Measurements from ENCODE around the gene KDSR. TPM values are rescaled to one million over a fixed set of nuclear protein-coding genes. Genes with fewer than 3 reads are reported as not detected.

The KDSR gene
- total RNA-seq, 1 donor from 2014 or later: 50.2 TPM

DNA sequence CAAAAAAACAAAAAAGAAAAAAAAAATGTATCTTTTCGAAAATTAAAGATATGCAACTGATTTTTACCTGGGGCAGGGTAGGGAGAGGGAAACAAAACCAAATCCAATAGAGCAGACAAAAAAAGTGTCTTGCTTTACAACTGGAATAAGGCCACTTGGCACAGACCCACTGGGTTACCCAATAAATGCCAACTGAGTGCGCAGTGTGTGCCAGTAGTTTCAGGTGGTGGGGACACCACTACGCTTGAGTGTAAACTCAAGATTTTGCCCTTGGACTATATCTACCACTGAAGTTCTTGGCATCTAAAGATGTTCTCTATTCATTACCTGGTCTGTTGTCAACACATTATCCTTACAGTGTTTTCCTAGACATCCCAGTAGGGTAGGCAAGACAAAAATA, 39.0 kb upstream of the KDSR start:
- peaks cover 30% of the 10 kb centered on the region for H3K36me3 Mint-ChIP-seq
- TF ChIP-seq, protein P1, sequence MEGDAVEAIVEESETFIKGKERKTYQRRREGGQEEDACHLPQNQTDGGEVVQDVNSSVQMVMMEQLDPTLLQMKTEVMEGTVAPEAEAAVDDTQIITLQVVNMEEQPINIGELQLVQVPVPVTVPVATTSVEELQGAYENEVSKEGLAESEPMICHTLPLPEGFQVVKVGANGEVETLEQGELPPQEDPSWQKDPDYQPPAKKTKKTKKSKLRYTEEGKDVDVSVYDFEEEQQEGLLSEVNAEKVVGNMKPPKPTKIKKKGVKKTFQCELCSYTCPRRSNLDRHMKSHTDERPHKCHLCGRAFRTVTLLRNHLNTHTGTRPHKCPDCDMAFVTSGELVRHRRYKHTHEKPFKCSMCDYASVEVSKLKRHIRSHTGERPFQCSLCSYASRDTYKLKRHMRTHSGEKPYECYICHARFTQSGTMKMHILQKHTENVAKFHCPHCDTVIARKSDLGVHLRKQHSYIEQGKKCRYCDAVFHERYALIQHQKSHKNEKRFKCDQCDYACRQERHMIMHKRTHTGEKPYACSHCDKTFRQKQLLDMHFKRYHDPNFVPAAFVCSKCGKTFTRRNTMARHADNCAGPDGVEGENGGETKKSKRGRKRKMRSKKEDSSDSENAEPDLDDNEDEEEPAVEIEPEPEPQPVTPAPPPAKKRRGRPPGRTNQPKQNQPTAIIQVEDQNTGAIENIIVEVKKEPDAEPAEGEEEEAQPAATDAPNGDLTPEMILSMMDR (conservative IDR thresholded peaks at IDR 0.05): no peak
- DNase-seq (ENCODE audit: extremely low spot score, unreplicated experiment): no peak
- H3K4me1 Mint-ChIP-seq (ENCODE audit: unreplicated experiment): no peaks in the 10 kb centered on the region
- no peak overlapping the region for H3K27ac Mint-ChIP-seq
- no peaks in the 10 kb centered on the region for H3K9me3 Mint-ChIP-seq
- H3K4me3 Mint-ChIP-seq: no peak overlapping the region
- H3K27me3 Mint-ChIP-seq: no peaks in the 10 kb centered on the region

DNA sequence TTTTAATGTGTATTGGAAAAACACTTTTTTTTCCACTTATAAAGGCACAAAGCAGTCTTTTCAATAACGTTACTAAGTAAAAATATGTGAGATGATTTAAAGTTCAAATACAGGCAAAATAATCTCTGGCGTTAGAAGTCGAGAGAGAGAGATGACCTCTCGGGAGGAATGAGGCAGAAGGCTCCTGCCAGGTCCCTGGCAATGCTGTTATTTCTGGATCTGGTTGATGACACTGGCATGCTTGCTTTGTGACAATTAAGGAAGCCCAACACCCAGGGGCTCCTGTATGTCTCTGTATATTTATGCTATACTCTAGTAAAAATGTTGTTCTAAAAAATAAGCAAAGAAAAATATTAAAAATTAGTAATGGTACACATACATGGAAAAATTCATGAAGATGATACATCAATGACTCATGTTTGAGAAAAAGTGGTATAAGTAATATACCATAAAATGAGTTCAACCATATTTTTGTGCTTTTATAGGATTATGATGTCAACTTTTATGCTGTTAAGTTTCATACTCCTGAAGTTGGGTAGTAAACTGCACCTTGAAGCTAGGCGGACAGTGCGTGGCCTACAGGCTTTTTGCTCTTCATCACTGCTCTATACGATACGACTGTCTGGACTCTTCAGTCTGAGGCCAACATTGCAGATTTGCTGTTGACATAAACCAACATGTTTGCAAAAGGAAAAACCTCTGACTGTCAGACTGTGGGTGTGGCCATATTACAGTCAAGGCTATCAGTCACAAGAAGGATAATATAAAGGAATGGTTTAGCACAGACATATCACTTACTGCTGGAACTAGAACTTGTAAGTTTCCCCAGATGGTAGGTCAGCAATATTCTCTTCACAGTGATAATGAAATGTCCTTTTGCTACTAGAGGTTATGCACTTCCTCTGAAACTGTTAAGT, 35.5 kb upstream of the KDSR start:
- TF ChIP-seq, protein P1 (conservative IDR thresholded peaks at IDR 0.05): no peak

DNA sequence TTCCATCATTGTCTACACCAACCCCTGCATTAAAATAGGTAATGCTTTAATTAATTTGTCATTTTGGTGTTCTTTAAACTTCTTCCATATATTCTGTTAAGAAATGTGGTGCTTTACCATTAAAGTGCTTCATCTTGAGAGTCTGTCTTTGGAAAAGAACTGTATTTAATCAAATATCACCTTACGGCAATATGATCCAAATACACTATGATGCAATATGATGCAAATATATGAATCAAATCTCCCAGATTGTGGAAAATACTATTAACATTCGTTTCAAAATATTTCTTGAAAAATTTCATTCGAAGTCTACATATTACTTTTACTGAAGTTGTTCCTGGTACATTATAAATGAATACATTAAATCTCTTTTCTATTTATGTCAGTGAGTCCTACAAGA, 32.3 kb upstream of the KDSR start:
- peaks cover 24% of the 10 kb centered on the region for H3K36me3 Mint-ChIP-seq
- no peaks in the 10 kb centered on the region for H3K9me3 Mint-ChIP-seq
- no peaks in the 10 kb centered on the region for H3K4me1 Mint-ChIP-seq (ENCODE audit: unreplicated experiment)
- H3K4me3 Mint-ChIP-seq: no peak overlapping the region
- H3K27ac Mint-ChIP-seq: no peak overlapping the region
- DNase-seq (ENCODE audit: extremely low spot score, unreplicated experiment): no peak
- no peaks in the 10 kb centered on the region for H3K27me3 Mint-ChIP-seq
- TF ChIP-seq, protein P1 (conservative IDR thresholded peaks at IDR 0.05): no peak

More for the DNA sequence above, 35.5 kb upstream of the KDSR start:
- no peak for DNase-seq (ENCODE audit: extremely low spot score, unreplicated experiment)
- H3K4me3 Mint-ChIP-seq: no peak overlapping the region
- no peak overlapping the region for H3K27ac Mint-ChIP-seq
- no peaks in the 10 kb centered on the region for H3K27me3 Mint-ChIP-seq
- H3K36me3 Mint-ChIP-seq: peaks cover 30% of the 10 kb centered on the region
- H3K9me3 Mint-ChIP-seq: no peaks in the 10 kb centered on the region
- no peaks in the 10 kb centered on the region for H3K4me1 Mint-ChIP-seq (ENCODE audit: unreplicated experiment)

DNA sequence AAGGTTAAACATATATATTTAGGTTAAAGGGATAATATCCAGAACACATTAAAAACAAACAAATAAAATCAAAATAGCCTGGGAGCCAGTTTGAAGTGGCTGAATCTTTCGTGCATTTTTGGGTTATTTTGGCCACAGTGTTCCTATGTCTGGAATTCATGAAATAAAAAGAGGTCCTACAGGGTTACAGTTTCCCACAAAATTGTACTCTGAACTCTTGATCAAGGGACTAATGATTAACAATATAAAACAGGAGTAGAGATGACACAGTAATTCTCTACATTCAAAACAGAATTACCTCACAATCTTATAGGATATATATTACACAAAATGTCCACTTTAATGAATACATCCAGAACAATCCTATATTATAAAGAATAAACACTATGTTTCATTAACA, 30.3 kb upstream of the KDSR start:
- Mint-ChIP-seq H3K27ac (no peak overlapping the region), H3K4me3 (no peak overlapping the region), H3K4me1 (ENCODE audit: unreplicated experiment) (no peaks in the 10 kb centered on the region), H3K36me3 (peaks cover 14% of the 10 kb centered on the region), H3K9me3 (no peaks in the 10 kb centered on the region), H3K27me3 (no peaks in the 10 kb centered on the region)
- TF ChIP-seq, protein P1 (conservative IDR thresholded peaks at IDR 0.05): no peak
- DNase-seq (ENCODE audit: extremely low spot score, unreplicated experiment): no peak

DNA sequence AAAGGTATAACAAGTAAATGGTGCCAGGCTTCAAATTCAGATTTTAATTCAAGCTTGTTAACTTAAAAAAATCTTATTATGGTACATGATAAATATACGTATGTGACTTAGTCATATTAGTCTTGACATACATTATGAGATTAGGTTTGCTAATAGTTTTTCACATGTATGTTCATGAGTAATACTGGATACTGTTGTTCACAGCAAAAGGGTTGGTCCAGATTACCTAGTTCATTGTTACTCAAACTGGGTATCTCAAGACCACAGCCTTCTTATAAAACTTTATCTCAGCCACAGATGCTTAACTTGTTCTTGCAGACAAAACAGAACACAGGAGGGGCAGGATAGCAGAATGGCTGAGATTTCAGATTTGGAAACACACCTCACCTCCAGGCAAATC, 28.5 kb upstream of the KDSR start:
- Mint-ChIP-seq H3K9me3 (no peaks in the 10 kb centered on the region), H3K27ac (no peak overlapping the region), H3K4me3 (no peak overlapping the region), H3K27me3 (no peaks in the 10 kb centered on the region), H3K4me1 (ENCODE audit: unreplicated experiment) (no peaks in the 10 kb centered on the region), H3K36me3 (peaks cover 18% of the 10 kb centered on the region)
- TF ChIP-seq, protein P1 (conservative IDR thresholded peaks at IDR 0.05): no peak
- DNase-seq (ENCODE audit: extremely low spot score, unreplicated experiment): no peak

All from type B pancreatic cell (in vitro differentiated cells).